Activated gamma-delta T cell treated with Interleukin-2 at 50 U/mL for 16 hours (primary cell): ENCODE results near the gene OR8B12.
"Not testable (repeated sequence)": the region's sequence is repeated elsewhere in the genome, so short reads cannot be mapped to it uniquely, and the experiment has no call there.

Experiments
- DNase-seq: peaks from one replicate; pipeline ENCODE4 v3.0.0-alpha.2; 2020

OR8B12 gene

DNA sequence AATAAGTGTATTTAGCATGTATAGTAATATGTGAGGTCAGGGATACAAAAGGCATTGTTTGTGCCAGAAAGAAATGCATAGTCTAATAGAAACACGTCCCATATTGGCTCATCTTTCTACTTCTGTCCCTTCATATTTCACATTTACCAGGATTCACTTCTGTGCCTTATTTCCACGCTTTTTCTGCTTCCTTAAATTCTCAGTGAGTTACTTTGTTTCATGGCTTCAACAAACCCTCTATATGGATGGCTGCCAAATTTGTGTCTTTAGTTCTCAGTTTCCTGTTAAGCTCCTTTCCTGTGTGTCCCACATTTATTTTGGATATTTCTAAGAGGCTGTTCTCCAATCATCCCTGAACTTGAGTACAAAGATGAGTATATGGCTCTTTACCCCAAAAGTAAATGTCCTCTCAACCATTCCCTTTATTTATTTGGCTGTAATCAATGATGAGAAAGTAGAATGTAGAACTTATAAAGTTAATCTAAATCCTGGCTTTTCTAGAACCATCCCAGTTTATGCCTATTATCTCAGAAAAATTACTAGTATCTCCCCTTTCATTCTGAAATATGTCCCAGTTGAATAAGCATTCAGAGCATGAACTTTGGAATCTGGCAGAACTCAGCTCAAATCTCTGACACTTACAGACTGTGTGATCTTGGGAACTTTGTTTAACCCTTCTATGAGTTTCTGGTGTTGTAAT, 23.5 kb downstream of the OR8B12 start:
- DNase-seq, result no peak

DNA sequence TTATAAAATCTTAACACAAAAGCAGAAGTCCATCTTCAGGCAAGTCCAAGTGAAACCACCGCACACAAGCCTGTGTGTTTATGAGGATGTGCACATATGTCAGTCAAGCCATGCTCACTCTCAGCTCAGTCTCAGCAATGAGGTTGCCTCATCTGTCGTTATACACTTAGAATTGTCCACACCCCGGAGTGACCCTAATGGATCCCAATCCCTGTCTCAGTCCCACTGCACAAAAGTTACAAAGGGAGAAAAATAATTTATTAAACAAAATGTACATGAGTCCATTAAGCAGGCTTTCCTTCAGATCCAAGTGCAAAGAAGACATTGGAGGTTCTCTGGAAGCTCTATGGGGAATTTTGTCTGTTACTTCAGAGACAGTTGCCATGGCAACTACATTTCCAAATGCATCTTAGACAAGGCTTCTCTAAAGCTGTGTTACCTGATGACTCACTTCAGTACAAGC, 24.4 kb downstream of the OR8B12 start:
- no peak for DNase-seq

DNA sequence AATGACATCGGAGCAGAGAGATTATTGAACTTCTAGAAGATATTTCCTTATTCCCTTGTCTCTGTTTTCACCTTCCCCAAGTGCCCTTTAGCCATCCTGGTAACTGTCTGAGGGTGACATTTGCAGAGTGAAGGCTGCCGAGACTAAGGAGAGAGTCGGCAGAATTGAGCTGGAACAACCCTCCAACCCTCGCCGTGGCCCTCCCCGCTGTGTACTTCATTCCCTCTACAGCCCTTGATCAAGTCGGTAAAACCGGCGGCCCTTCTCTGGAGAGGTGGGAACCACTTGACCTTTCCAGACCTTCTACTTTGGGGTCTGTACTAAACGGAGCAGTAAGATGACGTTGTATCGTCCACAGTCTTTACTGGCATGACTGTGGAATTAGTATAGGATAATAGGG, 26.1 kb downstream of the OR8B12 start:
- DNase-seq, result no peak

- DNase-seq, result not testable (repeated sequence)
Observed at GRCh38 chr11:124514675-124515074, 28.8 kb downstream of the OR8B12 start.

DNA sequence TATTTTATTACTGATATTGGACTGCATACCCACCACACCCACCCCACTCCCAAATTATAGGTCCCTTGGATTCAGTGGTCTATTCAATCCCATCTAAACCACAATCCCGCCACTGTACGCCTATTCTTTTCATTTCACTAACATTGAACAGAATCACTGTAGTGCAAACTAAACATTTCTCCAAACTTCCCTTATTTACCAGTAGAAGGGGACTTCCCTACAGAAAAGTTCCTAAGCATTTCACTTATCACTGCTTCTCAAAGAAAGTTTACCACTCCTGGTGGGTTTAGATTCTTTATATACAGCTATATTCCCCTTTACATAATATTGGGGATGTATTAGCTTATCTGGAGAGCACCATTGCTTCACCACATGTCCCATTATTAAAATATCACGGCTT, 29.3 kb downstream of the OR8B12 start:
- no peak for DNase-seq

DNA sequence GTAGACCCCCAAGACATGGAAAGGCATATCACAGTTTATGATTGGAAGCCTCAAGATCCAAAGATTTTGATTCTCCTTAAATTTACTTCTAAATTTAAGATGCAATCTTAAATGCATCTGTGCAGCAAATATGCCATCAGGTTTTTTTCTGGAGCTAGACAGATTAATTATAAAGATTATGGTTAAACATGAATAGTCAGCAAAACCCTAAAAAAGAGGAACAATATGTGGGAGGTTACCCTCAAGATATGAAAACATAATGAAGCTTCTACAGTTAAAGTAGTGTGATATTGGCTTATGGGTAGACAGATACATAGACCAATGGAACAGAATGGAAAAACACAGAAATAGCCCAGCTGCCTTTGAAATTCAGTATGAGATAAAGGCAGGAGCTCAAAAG, 31.7 kb downstream of the OR8B12 start:
- no peak for DNase-seq

GRCh38 chr11:124510279-124510678, 33.2 kb downstream of the OR8B12 start:
- no peak for DNase-seq

DNA sequence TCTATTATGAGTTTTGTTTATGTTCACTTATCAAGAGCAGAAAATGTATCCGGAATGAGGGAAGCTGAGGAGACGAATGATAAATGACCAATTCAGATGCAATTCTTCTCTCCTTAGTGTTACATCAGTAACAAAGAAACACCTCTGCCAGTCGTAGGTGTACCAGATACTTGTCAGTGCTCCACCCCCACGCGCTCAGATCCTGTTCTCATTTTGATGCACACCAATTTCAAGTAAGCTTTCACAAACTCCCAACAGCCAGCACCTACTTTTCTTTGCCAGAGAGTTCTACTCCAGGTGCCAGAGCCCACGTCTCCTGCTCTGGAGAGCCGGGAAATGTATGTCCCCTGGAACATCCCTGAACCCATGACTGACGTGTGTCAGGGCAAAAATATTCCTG, 43.7 kb downstream of the OR8B12 start:
- DNase-seq, result no peak

DNA sequence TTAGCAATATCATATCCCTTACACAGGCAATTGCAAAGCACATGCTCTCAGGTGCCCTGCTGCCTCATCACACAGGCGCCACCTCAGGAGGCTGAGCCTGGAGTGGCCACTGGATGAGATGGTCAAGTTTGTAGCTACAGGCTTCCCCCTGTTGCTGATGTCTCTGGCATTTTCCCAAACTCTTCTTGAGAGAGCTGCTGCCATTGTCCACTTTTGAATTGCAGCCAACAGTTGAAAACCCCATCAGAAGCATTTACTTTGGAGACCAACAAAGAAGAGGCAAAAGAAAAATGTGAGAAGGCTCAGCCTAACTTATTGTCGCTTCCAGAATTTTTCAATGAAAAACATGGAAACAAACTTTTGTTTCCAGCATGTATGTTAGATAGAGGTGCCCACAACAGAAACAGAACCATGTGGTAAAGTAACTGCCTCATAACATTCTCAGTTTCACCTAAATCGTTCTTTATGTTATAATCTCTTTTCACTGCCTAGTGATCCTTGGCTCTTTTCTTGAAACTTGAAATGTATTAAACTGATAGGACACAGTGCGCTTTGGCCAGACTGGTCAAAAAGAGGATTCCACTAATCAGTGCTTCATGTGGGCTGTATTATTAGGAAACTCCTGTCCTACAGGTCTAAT, 50.3 kb downstream of the OR8B12 start:
- no peak for DNase-seq
